Lower leg skin (tissue), 3 donors: Measurements from ENCODE around the gene DENND2C.

Experiments
- CTCF ChIP-seq, 3 donors: fragments of 450-650 bp; IDR thresholded peaks; one replicate each; pipeline ENCODE4 v1.5.1; 2016; ENCODE audit warnings: antibody characterized with exemption in 3 of 3, mild to moderate bottlenecking in 3 of 3, moderate library complexity in 2 of 3
- POLR2A ChIP-seq, 2 donors: fragments of 450-650 bp; IDR thresholded peaks; one replicate each; pipeline ENCODE4 v1.6.1; 2016 to 2017; ENCODE audit warnings: antibody characterized with exemption in 2 of 2, mild to moderate bottlenecking in 1 of 2, moderate library complexity in 1 of 2

GRCh38 chr1:114651893-114652292, 18.0 kb downstream of the DENND2C start:
- TF ChIP-seq CTCF (IDR thresholded peaks at IDR 0.05) (no peak), POLR2A (IDR thresholded peaks at IDR 0.05) (no peak)
